Thyroid gland (tissue), 4 donors: ENCODE data around the gene ACCSL. TPM values are rescaled to one million over a fixed set of nuclear protein-coding genes. Genes with fewer than 3 reads are reported as not detected.

Experiments
- DNase-seq, 2 donors: peaks; one replicate each; pipeline ENCODE4 v3.0.0-alpha.2; 2019
- H3K27ac ChIP-seq, 3 donors: fragments of 200-600 bp; sonication (generic); 1 replicate in 2 of 3; 2 replicates in 1 of 3; pipeline ENCODE4 v1.5.1; 2016 to 2019; ENCODE audit warnings: mild to moderate bottlenecking in 1 of 3, moderate library complexity in 1 of 3
- H3K27me3 ChIP-seq: fragments of 200-600 bp; sonication (generic); one replicate; pipeline ENCODE4 v1.5.1; 2019
- H3K36me3 ChIP-seq, 2 donors: fragments of 200-600 bp; sonication (generic); one replicate each; pipeline ENCODE4 v1.5.1; 2016 to 2019
- H3K4me1 ChIP-seq, 2 donors: fragments of 200-600 bp; sonication (generic); one replicate each; pipeline ENCODE4 v1.5.1; 2017 to 2019
- H3K4me3 ChIP-seq, 3 donors: fragments of 200-600 bp; sonication (generic); replicated peaks in 1 of 3; 1 replicate in 2 of 3; 2 replicates in 1 of 3; pipeline ENCODE4 v1.5.1; 2016; ENCODE audit warnings: mild to moderate bottlenecking in 1 of 3
- H3K9me3 ChIP-seq: fragments of 200-600 bp; sonication (generic); one replicate; pipeline ENCODE4 v1.5.1; 2017
- POLR2A ChIP-seq, 2 donors: fragments of 450-650 bp; IDR thresholded peaks; one replicate each; pipeline ENCODE4 v1.6.1; 2017; ENCODE audit warnings: antibody characterized with exemption in 2 of 2, mild to moderate bottlenecking in 2 of 2, moderate library complexity in 1 of 2
- WGBS, 2 donors: methylation state at CpG; one replicate each; pipeline ENCODE4 v1.1.5; 2017; 5-methylcytosine and 5-hydroxymethylcytosine counted together
- intact Hi-C: fragments of 100-400 bp; cut with DNase I; formaldehyde crosslinking; loops from one replicate; pipeline ENCODE4 v1.15.1; 2023
- total RNA-seq, 4 donors: library from RNA; depleted of rRNA; stranded (reverse); fragments of >200 nt; gene quantifications; one replicate each; pipeline ENCODE4 v1.2.3, GENCODE V29; 2016
- TF ChIP-seq, protein P1 (sequence below), 6 experiments: fragments of 200-600 bp in 3 of 6; fragments of 450-650 bp in 3 of 6; sonication (generic) in 3 of 6; IDR thresholded peaks; one replicate each; pipeline ENCODE4 v1.5.1; 2016 to 2019; ENCODE audit warnings: antibody characterized with exemption in 6 of 6, mild to moderate bottlenecking in 2 of 6, inconsistent platforms in 1 of 6, moderate library complexity in 1 of 6

The ACCSL gene
- total RNA-seq, 4 donors from 2014 or later = not detected

DNA sequence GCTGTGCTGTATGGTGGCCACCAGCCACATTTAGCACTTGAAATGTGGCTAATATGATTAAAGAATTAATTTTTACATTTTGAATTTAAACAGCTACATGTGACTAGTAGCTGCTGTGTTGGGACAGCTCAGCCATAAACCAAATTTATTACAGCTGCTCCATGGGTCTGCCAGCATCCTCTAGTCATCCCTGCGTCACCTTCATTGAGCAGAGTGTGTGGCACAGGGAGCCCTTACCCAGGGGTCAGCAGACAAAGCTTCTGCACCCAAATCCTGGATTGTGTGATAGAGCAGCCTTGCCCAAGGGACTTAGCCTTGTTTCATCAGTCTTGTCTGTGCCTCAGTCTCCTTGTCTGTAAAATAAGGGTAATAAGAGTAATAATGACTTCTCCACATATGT is 19.4 kb upstream of the ACCSL start:
- intact Hi-C loops = no loop called here
- 92 to 94% methylated on average over 1 of the region's 1 CpG for WGBS, 2 donors
- H3K9me3 ChIP-seq = peaks cover 4% of the 10 kb centered on the region
- H3K27ac ChIP-seq = no peak overlapping the region
- peaks cover 0 to 12% of the 10 kb centered on the region in 2 donors for H3K4me1 ChIP-seq
- no peaks in the 10 kb centered on the region for H3K27me3 ChIP-seq
- TF ChIP-seq, protein P1, sequence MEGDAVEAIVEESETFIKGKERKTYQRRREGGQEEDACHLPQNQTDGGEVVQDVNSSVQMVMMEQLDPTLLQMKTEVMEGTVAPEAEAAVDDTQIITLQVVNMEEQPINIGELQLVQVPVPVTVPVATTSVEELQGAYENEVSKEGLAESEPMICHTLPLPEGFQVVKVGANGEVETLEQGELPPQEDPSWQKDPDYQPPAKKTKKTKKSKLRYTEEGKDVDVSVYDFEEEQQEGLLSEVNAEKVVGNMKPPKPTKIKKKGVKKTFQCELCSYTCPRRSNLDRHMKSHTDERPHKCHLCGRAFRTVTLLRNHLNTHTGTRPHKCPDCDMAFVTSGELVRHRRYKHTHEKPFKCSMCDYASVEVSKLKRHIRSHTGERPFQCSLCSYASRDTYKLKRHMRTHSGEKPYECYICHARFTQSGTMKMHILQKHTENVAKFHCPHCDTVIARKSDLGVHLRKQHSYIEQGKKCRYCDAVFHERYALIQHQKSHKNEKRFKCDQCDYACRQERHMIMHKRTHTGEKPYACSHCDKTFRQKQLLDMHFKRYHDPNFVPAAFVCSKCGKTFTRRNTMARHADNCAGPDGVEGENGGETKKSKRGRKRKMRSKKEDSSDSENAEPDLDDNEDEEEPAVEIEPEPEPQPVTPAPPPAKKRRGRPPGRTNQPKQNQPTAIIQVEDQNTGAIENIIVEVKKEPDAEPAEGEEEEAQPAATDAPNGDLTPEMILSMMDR (IDR thresholded peaks at IDR 0.05) = no peak
- no peak for TF ChIP-seq POLR2A (IDR thresholded peaks at IDR 0.05)
- H3K4me3 ChIP-seq = no peak overlapping the region
- DNase-seq = no peak
- no peaks in the 10 kb centered on the region for H3K36me3 ChIP-seq

- H3K27ac ChIP-seq = no peak overlapping the region
- no peak for DNase-seq
- H3K4me3 ChIP-seq = no peak overlapping the region
- peaks cover 4% of the 10 kb centered on the region for H3K9me3 ChIP-seq
- H3K4me1 ChIP-seq = peaks cover 0 to 13% of the 10 kb centered on the region in 2 donors
- H3K27me3 ChIP-seq = no peaks in the 10 kb centered on the region
- TF ChIP-seq, protein P1 (IDR thresholded peaks at IDR 0.05) = no peak
- no peak for TF ChIP-seq POLR2A (IDR thresholded peaks at IDR 0.05)
- intact Hi-C loops = no loop called here
- 85 to 96% methylated on average over 3 of the region's 3 CpGs for WGBS, 2 donors
- H3K36me3 ChIP-seq = no peaks in the 10 kb centered on the region
These were observed 18.8 kb upstream of the ACCSL start for GRCh38 chr11:44028816-44029506.

GRCh38 chr11:44029507-44029845 is 18.3 kb upstream of the ACCSL start:
- no peak for DNase-seq
- intact Hi-C loops = no loop called here
- Histone ChIP-seq H3K4me3 (no peak overlapping the region), H3K36me3 (no peaks in the 10 kb centered on the region), H3K27ac (no peak overlapping the region), H3K9me3 (peaks cover 4% of the 10 kb centered on the region), H3K27me3 (no peaks in the 10 kb centered on the region), H3K4me1 (peaks cover 0 to 13% of the 10 kb centered on the region in 2 donors)
- WGBS, 2 donors = 100% methylated on average over 1 of the region's 1 CpG
- no peak for TF ChIP-seq POLR2A (IDR thresholded peaks at IDR 0.05)

DNA sequence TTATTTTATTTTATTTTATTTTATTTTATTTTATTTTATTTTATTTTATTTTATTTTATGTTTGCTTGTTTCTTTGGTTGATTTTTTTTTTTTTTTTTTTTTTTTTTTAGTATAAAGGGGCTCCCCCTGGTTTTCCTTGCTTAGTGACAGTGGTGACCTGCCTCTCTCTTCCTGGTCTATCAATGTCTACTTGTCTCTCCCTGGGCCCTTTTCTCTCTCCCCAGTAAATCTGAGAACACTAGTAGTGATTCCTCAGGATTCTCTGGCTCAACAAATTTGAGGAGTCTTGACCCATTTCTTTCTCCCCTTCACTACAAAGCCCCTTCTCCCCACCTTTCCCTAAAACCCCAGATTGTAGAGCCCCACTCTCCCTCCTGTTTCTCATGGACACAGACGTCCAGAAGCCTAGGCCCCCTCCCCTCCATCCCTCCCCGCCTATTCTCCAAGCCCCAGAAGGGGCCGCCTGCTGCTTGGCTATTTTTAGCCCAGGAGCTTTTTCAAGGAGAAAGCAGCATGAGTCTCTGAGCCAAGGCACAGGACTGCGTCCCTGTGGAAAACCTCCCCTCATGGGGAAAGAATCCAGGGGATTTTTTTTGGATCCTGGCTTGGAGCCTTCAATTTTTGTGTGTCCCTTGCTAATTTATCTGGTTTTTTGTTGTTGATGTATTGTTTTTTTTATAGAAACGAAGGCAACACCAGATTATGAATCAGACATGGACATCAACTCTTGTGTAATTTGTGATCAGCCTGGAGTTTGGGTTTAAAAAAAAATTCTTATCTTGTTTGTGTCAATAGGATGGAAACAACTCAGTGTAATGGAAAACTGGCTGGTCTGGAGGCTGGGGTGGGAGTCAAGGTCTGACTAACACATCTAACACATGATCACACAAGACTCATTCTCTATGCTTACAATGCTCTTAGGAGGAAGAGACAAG is 17.5 kb upstream of the ACCSL start:
- DNase-seq = no peak

GRCh38 chr11:44030996-44031395 is 16.8 kb upstream of the ACCSL start:
- Histone ChIP-seq H3K27me3 (no peaks in the 10 kb centered on the region), H3K4me1 (peaks cover 0 to 13% of the 10 kb centered on the region in 2 donors), H3K27ac (peak overlapping the region; percentile 63 to 76 (median 69)), H3K9me3 (peaks cover 3% of the 10 kb centered on the region), H3K4me3 (no peak overlapping the region), H3K36me3 (no peaks in the 10 kb centered on the region)
- no peak for TF ChIP-seq POLR2A (IDR thresholded peaks at IDR 0.05)
- TF ChIP-seq, protein P1 (IDR thresholded peaks at IDR 0.05) = no peak
- 69 to 76% methylated on average over 5 of the region's 5 CpGs for WGBS, 2 donors
- intact Hi-C loops = loop anchor here (10.0 kb wide), 1 partner anchor 136 kb away; no protein-coding TSS in a partner anchor
- DNase-seq = no peak

More for the DNA sequence above, 17.5 kb upstream of the ACCSL start:
- H3K9me3 ChIP-seq = peaks cover 4% of the 10 kb centered on the region
- intact Hi-C loops = loop anchor here (10.0 kb wide), 1 partner anchor 135 kb away; no protein-coding TSS in a partner anchor
- 35 to 38% methylated on average over 5 of the region's 5 CpGs for WGBS, 2 donors
- no peak overlapping the region for H3K4me3 ChIP-seq
- peaks cover 0 to 13% of the 10 kb centered on the region in 2 donors for H3K4me1 ChIP-seq
- peak overlapping the region; percentile 48 to 76 (median 63) for H3K27ac ChIP-seq
- TF ChIP-seq, protein P1 (IDR thresholded peaks at IDR 0.05) = no peak
- no peak for TF ChIP-seq POLR2A (IDR thresholded peaks at IDR 0.05)
- H3K27me3 ChIP-seq = no peaks in the 10 kb centered on the region
- H3K36me3 ChIP-seq = no peaks in the 10 kb centered on the region
